GM10266 (cell line): ENCODE measurements around the gene CARS2.

Source experiments
- DNase-seq: peaks from one replicate; pipeline ENCODE4 v3.0.0; 2012; ENCODE audit errors: extremely low spot score
- TF ChIP-seq, protein P1 (sequence below): IDR thresholded peaks from 2 replicates; pipeline ENCODE4 v1.5.1; 2012; ENCODE audit warnings: mild to moderate bottlenecking, low read depth; ENCODE audit not compliant: control insufficient read depth, insufficient read depth; ENCODE audit errors: missing control alignments

Gene CARS2, protein sequence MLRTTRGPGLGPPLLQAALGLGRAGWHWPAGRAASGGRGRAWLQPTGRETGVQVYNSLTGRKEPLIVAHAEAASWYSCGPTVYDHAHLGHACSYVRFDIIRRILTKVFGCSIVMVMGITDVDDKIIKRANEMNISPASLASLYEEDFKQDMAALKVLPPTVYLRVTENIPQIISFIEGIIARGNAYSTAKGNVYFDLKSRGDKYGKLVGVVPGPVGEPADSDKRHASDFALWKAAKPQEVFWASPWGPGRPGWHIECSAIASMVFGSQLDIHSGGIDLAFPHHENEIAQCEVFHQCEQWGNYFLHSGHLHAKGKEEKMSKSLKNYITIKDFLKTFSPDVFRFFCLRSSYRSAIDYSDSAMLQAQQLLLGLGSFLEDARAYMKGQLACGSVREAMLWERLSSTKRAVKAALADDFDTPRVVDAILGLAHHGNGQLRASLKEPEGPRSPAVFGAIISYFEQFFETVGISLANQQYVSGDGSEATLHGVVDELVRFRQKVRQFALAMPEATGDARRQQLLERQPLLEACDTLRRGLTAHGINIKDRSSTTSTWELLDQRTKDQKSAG

DNA sequence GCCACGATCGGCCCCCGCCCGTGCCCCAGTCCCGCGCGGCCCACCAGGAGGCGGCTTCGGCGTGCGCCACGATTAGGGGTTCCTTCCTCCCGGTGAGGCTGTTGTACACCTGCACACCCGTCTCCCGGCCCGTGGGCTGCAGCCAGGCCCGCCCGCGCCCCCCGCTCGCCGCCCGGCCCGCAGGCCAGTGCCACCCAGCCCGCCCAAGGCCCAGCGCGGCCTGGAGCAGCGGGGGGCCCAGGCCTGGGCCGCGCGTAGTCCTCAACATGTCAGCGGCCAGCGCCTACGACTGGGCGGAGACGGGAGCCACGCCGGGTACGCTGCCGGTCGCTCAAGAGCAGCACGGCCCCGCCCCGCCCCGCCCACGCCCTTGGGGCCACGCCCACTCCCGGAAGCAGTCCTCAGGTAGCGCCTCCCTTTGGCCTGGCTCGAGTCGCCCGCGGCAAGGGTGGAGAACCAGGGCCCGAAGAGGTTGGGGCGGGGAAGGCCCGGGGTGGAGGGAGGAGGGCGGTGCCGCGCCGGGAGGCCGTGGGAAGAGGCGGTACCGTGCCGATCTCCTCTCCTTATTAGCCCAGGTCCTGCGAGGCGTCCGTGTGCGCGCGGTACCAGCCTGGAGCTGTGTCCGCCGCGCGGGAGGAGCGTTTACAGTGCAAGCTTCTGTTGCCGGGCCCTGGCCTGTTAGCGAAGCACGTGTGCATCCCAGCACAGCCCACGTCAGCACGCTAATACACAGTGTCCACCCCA lies at the start of gene CARS2:
Gene CARS2 (minus strand): TSS at position 291 of the 744 bp plus-strand sequence. CDS start 23 bp downstream, at position 268.
- TF ChIP-seq, protein P1, sequence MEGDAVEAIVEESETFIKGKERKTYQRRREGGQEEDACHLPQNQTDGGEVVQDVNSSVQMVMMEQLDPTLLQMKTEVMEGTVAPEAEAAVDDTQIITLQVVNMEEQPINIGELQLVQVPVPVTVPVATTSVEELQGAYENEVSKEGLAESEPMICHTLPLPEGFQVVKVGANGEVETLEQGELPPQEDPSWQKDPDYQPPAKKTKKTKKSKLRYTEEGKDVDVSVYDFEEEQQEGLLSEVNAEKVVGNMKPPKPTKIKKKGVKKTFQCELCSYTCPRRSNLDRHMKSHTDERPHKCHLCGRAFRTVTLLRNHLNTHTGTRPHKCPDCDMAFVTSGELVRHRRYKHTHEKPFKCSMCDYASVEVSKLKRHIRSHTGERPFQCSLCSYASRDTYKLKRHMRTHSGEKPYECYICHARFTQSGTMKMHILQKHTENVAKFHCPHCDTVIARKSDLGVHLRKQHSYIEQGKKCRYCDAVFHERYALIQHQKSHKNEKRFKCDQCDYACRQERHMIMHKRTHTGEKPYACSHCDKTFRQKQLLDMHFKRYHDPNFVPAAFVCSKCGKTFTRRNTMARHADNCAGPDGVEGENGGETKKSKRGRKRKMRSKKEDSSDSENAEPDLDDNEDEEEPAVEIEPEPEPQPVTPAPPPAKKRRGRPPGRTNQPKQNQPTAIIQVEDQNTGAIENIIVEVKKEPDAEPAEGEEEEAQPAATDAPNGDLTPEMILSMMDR, result peak; percentile 22
- DNase-seq, result peak; percentile 98

DNA sequence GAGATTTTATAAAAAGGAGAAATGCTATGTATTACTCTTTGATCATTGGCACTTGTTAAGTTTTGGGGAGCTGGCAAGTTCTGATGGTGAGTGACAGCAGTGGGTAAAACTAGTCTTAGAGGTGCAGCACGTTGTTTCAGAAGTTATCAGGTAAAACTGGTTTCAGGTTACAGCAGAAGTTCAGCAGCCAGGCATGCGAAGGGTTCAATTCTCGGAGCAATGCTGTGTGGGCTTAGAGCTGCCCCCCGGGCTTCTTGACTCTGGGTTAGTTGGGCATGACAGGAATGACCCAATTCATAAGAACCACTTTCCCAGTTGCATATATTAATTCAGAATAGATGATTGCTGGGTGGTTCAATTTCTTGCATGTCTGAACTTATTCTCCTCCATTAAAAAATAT lies 42.4 kb upstream of the CARS2 start:
- no peak for DNase-seq
- TF ChIP-seq, protein P1, result no peak

- TF ChIP-seq, protein P1, result no peak
- DNase-seq, result no peak
Observed at GRCh38 chr13:110746438-110746837, 40.5 kb upstream of the CARS2 start.

DNA sequence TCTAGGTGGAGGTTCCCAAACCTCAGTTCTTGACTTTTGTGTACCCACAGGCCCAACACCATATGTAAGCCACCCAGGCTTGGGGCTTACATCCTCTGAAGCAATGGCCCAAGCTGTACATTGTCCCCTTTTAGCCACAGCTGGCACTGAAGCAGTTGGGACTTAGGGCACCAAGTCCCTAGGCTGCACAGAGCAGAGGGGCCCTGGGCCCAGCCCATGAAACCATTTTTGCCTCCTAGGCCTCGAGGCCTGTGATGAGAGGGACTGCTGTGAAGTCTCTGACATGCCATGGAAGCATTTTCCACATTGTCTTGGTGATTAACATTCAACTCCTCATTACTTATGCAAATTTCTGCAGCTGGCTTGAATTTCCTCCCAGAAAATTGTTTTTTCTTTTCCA lies 37.8 kb upstream of the CARS2 start:
- TF ChIP-seq, protein P1, result no peak
- DNase-seq, result no peak

DNA sequence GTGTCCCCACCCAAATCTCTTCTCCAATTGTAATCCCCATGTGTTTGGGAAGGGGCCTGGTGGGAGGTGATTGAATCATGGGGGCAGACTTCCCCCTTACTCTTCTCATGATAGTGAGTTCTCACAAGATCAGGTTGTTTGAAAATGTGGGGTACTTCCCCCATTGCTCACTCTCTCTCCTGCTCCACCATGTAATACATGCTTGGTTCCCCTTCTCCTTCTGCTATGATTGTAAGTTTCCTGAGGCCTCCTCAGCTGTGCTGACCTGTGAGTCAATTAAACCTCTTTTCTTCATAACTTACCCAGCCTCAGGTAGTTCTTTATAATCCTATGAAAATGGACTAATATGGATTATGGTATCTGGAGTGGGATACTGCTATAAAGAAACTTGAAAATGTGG lies 31.6 kb upstream of the CARS2 start:
- DNase-seq, result no peak
- TF ChIP-seq, protein P1, result no peak

DNA sequence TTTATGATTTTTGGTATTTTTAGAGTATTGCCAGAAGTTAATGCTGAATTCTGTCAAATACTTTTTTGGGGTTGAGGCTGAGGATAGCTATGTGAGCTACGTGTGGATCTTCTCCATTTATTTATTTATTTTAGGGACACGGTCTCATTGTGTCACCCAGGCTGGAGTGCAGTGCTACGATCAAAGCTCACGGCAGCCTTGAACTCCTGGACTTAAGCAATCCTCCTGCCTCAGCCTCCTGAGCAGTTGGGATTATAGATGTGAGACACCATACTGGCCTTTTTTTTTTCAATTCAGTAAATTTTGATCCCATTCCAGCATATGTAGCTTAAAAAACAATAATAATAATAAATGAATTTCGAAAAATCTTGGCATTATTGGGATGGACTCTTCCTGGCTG lies 28.6 kb upstream of the CARS2 start:
- TF ChIP-seq, protein P1, result no peak
- DNase-seq, result no peak

- TF ChIP-seq, protein P1, result no peak
- no peak for DNase-seq
Observed at GRCh38 chr13:110731072-110731471, 25.2 kb upstream of the CARS2 start.
